Measurements from ENCODE around the gene TNFSF8. TPM values are rescaled to one million over a fixed set of nuclear protein-coding genes. Genes with fewer than 3 reads are reported as not detected.

The TNFSF8 gene
- total RNA-seq, 1 experiment from 2014 or later: not detected

GRCh38 chr9:114950761-114951160 is 20.4 kb upstream of the TNFSF8 start:
- H3K27me3 Mint-ChIP-seq (ENCODE audit: low read depth): peaks cover 73% of the 10 kb centered on the region
- ATAC-seq: no peak
- no peak overlapping the region for H3K4me3 Mint-ChIP-seq
- H3K4me1 Mint-ChIP-seq: peaks cover 10% of the 10 kb centered on the region
- ChIA-PET POLR2A (no interaction called here), CTCF (no interaction called here)
- no peak overlapping the region for H3K27ac Mint-ChIP-seq
- H3K9me3 Mint-ChIP-seq: no peaks in the 10 kb centered on the region
- no peaks in the 10 kb centered on the region for H3K36me3 Mint-ChIP-seq
- no peak for DNase-seq (ENCODE audit: low spot score)
- TF ChIP-seq ZNF121 (CRISPR knock-in tag; IDR thresholded peaks at IDR 0.05) (no peak), MYBL2 (CRISPR knock-in tag; IDR thresholded peaks at IDR 0.05) (no peak), ZNF263 (CRISPR knock-in tag; IDR thresholded peaks at IDR 0.05; ENCODE audit: low read depth) (no peak), KAT7 (CRISPR knock-in tag; IDR thresholded peaks at IDR 0.05; ENCODE audit: borderline replicate concordance) (no peak), ELF4 (CRISPR knock-in tag; IDR thresholded peaks at IDR 0.05; ENCODE audit: low read depth) (no peak), IRF1 (CRISPR knock-in tag; IDR thresholded peaks at IDR 0.05) (no peak), CTCF (IDR thresholded peaks at IDR 0.05) (no peak), FOXK1 (CRISPR knock-in tag; IDR thresholded peaks at IDR 0.05) (no peak), NFATC4 (CRISPR knock-in tag; IDR thresholded peaks at IDR 0.05) (no peak)
- TF ChIP-seq, protein P1, sequence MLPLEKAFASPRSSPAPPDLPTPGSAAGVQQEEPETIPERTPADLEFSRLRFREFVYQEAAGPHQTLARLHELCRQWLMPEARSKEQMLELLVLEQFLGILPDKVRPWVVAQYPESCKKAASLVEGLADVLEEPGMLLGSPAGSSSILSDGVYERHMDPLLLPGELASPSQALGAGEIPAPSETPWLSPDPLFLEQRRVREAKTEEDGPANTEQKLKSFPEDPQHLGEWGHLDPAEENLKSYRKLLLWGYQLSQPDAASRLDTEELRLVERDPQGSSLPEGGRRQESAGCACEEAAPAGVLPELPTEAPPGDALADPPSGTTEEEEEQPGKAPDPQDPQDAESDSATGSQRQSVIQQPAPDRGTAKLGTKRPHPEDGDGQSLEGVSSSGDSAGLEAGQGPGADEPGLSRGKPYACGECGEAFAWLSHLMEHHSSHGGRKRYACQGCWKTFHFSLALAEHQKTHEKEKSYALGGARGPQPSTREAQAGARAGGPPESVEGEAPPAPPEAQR (CRISPR knock-in tag; IDR thresholded peaks at IDR 0.05): no peak

DNA sequence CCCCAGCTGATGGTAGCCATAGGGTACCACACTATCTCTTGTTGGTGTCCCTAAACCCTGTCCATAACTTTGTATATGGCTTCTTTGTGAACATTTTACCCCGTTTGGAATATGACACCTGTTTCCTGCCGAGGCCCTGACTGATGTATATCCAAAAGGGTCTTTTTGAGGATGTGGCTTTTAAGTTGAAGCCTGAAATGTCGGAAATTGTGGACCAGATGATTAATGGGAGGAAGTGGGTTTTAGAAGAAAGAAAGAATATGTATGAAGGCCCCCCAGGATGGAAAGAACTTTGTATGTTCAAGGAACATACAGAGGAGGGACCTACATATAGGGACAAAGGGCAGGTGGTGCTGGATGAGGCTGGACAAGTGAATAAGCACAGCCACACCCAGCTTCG is 16.7 kb upstream of the TNFSF8 start:
- Mint-ChIP-seq H3K9me3 (no peaks in the 10 kb centered on the region), H3K4me1 (no peaks in the 10 kb centered on the region), H3K27ac (no peak overlapping the region), H3K27me3 (ENCODE audit: low read depth) (peaks cover 72% of the 10 kb centered on the region), H3K36me3 (no peaks in the 10 kb centered on the region), H3K4me3 (no peak overlapping the region)
- ChIA-PET CTCF (no interaction called here), POLR2A (no interaction called here)
- ATAC-seq: no peak
- DNase-seq (ENCODE audit: low spot score): no peak
- TF ChIP-seq ATF3 (CRISPR knock-in tag; conservative IDR thresholded peaks at IDR 0.05) (no peak), JAZF1 (CRISPR knock-in tag; IDR thresholded peaks at IDR 0.05) (no peak), ERG (CRISPR knock-in tag; IDR thresholded peaks at IDR 0.05) (no peak), MXD4 (CRISPR knock-in tag; IDR thresholded peaks at IDR 0.05; ENCODE audit: borderline replicate concordance) (no peak), SMAD4 (CRISPR knock-in tag; IDR thresholded peaks at IDR 0.05) (no peak), TCF7 (CRISPR knock-in tag; IDR thresholded peaks at IDR 0.05; ENCODE audit: low read depth) (no peak), NR1H2 (CRISPR knock-in tag; IDR thresholded peaks at IDR 0.05) (no peak), CREM (CRISPR knock-in tag; IDR thresholded peaks at IDR 0.05) (no peak), GTF2I (CRISPR knock-in tag; conservative IDR thresholded peaks at IDR 0.05) (no peak), ZMAT4 (CRISPR knock-in tag; IDR thresholded peaks at IDR 0.05) (no peak), USF2 (CRISPR knock-in tag; IDR thresholded peaks at IDR 0.05) (no peak), ZNF671 (CRISPR knock-in tag; IDR thresholded peaks at IDR 0.05) (no peak)
- TF ChIP-seq, protein P2, sequence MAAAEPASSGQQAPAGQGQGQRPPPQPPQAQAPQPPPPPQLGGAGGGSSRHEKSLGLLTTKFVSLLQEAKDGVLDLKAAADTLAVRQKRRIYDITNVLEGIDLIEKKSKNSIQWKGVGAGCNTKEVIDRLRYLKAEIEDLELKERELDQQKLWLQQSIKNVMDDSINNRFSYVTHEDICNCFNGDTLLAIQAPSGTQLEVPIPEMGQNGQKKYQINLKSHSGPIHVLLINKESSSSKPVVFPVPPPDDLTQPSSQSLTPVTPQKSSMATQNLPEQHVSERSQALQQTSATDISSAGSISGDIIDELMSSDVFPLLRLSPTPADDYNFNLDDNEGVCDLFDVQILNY (CRISPR knock-in tag; IDR thresholded peaks at IDR 0.05): no peak
- TF ChIP-seq, protein P3, sequence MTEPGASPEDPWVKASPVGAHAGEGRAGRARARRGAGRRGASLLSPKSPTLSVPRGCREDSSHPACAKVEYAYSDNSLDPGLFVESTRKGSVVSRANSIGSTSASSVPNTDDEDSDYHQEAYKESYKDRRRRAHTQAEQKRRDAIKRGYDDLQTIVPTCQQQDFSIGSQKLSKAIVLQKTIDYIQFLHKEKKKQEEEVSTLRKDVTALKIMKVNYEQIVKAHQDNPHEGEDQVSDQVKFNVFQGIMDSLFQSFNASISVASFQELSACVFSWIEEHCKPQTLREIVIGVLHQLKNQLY (CRISPR knock-in tag; IDR thresholded peaks at IDR 0.05): no peak
- TF ChIP-seq, protein P4, sequence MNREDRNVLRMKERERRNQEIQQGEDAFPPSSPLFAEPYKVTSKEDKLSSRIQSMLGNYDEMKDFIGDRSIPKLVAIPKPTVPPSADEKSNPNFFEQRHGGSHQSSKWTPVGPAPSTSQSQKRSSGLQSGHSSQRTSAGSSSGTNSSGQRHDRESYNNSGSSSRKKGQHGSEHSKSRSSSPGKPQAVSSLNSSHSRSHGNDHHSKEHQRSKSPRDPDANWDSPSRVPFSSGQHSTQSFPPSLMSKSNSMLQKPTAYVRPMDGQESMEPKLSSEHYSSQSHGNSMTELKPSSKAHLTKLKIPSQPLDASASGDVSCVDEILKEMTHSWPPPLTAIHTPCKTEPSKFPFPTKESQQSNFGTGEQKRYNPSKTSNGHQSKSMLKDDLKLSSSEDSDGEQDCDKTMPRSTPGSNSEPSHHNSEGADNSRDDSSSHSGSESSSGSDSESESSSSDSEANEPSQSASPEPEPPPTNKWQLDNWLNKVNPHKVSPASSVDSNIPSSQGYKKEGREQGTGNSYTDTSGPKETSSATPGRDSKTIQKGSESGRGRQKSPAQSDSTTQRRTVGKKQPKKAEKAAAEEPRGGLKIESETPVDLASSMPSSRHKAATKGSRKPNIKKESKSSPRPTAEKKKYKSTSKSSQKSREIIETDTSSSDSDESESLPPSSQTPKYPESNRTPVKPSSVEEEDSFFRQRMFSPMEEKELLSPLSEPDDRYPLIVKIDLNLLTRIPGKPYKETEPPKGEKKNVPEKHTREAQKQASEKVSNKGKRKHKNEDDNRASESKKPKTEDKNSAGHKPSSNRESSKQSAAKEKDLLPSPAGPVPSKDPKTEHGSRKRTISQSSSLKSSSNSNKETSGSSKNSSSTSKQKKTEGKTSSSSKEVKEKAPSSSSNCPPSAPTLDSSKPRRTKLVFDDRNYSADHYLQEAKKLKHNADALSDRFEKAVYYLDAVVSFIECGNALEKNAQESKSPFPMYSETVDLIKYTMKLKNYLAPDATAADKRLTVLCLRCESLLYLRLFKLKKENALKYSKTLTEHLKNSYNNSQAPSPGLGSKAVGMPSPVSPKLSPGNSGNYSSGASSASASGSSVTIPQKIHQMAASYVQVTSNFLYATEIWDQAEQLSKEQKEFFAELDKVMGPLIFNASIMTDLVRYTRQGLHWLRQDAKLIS (CRISPR knock-in tag; IDR thresholded peaks at IDR 0.05; ENCODE audit: borderline replicate concordance): no peak

All from WTC11 (cell line).